ENCODE data around the gene MAD1L1.

Gene MAD1L1

GRCh38 chr7:1908823-1909420 is 323.8 kb downstream of the MAD1L1 start:
- H3K27ac ChIP-seq, result no peak overlapping the region
- TF ChIP-seq ZFX (IDR thresholded peaks at IDR 0.05) (no peak), CTCF (conservative IDR thresholded peaks at IDR 0.05) (no peak)

GRCh38 chr7:1907751-1908365 is 324.9 kb downstream of the MAD1L1 start:
- no peak for TF ChIP-seq CTCF (conservative IDR thresholded peaks at IDR 0.05)
- no peak overlapping the region for H3K27ac ChIP-seq

- no peak overlapping the region for H3K27ac ChIP-seq
- TF ChIP-seq ZFX (IDR thresholded peaks at IDR 0.05) (no peak), CTCF (conservative IDR thresholded peaks at IDR 0.05) (no peak)
Observed at GRCh38 chr7:1906988-1907745, 325.6 kb downstream of the MAD1L1 start.

GRCh38 chr7:1906087-1906830 is 326.5 kb downstream of the MAD1L1 start:
- no peak overlapping the region for H3K27ac ChIP-seq
- no peak for TF ChIP-seq ZFX (IDR thresholded peaks at IDR 0.05)
- no peak for TF ChIP-seq CTCF (conservative IDR thresholded peaks at IDR 0.05)

GRCh38 chr7:1902231-1902855 is 330.4 kb downstream of the MAD1L1 start:
- H3K27ac ChIP-seq, result no peak overlapping the region
- TF ChIP-seq CTCF (conservative IDR thresholded peaks at IDR 0.05) (no peak), ZFX (IDR thresholded peaks at IDR 0.05) (no peak)

GRCh38 chr7:1901431-1902210 is 331.1 kb downstream of the MAD1L1 start:
- TF ChIP-seq ZFX (IDR thresholded peaks at IDR 0.05), result no peak
- TF ChIP-seq CTCF (conservative IDR thresholded peaks at IDR 0.05), result no peak
- H3K27ac ChIP-seq, result no peak overlapping the region

Data from C4-2B (cell line).